IMR-90 (cell line): ENCODE data around the gene ACTG2. TPM values are rescaled to one million over a fixed set of nuclear protein-coding genes. Genes with fewer than 3 reads are reported as not detected.

Experiments
- ATAC-seq: fragments of 200-7000 bp; cut with Tn5 transposase; 2 replicates; pipeline ENCODE4 v1.9.1; 2020; ENCODE audit warnings: low read depth, mild to moderate bottlenecking, moderate library complexity
- BruUV-seq: library from RNA; stranded (reverse); fragments of 400-500 nt; replicated peaks from 2 replicates; lab custom pipeline; 2021; lab: Mats Ljungman, UMichigan
- CTCF ChIA-PET: fragments of 300-600 bp; formaldehyde crosslinking; extraction: SDS; loops from one replicate; lab custom pipeline; 2021; ENCODE audit warnings: antibody characterized with exemption; lab: Yijun Ruan, JAX
- POLR2A ChIA-PET: fragments of 300-600 bp; sonication (Branson Sonifier 250); formaldehyde crosslinking; loops from one replicate; lab custom pipeline; 2022; ENCODE audit warnings: antibody characterized with exemption; ENCODE audit not compliant: unreplicated experiment; lab: Charles Lee
- DNase-seq: peaks from one replicate; pipeline ENCODE4 v3.0.0; 2013
- H2AFZ ChIP-seq: replicated peaks from 2 replicates; pipeline ENCODE3; 2013; ENCODE audit warnings: low read length, mild to moderate bottlenecking; ENCODE audit not compliant: poor library complexity
- H2AK5ac ChIP-seq: 2 replicates; pipeline ENCODE4 v1.6.1; 2013; ENCODE audit warnings: low read depth, low read length, inconsistent platforms
- H2AK9ac ChIP-seq: replicated peaks from 2 replicates; pipeline ENCODE3; 2013; ENCODE audit warnings: mild to moderate bottlenecking, low read depth, low read length, moderate library complexity; ENCODE audit not compliant: poor library complexity
- H2BK120ac ChIP-seq: 2 replicates; pipeline ENCODE4 v1.6.1; 2013; ENCODE audit warnings: low read depth, low read length, inconsistent platforms
- H2BK15ac ChIP-seq: 3 replicates; pipeline ENCODE4 v1.6.1; 2013; ENCODE audit warnings: low read depth, low read length, inconsistent platforms
- H2BK20ac ChIP-seq: 2 replicates; pipeline ENCODE4 v1.6.1; 2013; ENCODE audit warnings: low read depth, mild to moderate bottlenecking, inconsistent platforms, low read length, moderate library complexity
- H2BK5ac ChIP-seq: 2 replicates; pipeline ENCODE4 v1.6.1; 2013; ENCODE audit warnings: mild to moderate bottlenecking, low read depth, low read length, inconsistent platforms; ENCODE audit not compliant: poor library complexity, severe bottlenecking
- H3K14ac ChIP-seq: replicated peaks from 2 replicates; pipeline ENCODE4 v1.6.1; 2013; ENCODE audit warnings: low read depth, low read length, inconsistent platforms
- H3K18ac ChIP-seq: 2 replicates; pipeline ENCODE4 v1.6.1; 2013; ENCODE audit warnings: low read depth, low read length, control low read depth
- H3K23ac ChIP-seq: 2 replicates; pipeline ENCODE4 v1.6.1; 2013; ENCODE audit warnings: low read depth, low read length, inconsistent platforms
- H3K27ac ChIP-seq: 2 replicates; pipeline ENCODE4 v1.5.1; 2013; ENCODE audit warnings: mild to moderate bottlenecking, control low read depth, low read length; ENCODE audit not compliant: insufficient read depth
- H3K27me3 ChIP-seq: 2 replicates; pipeline ENCODE4 v1.6.1; 2013; ENCODE audit warnings: low read length; ENCODE audit not compliant: control insufficient read depth, insufficient read depth
- H3K36me3 ChIP-seq: 2 replicates; pipeline ENCODE4 v1.6.1; 2013; ENCODE audit warnings: low read length, mixed read lengths; ENCODE audit not compliant: control insufficient read depth, insufficient read depth
- H3K4ac ChIP-seq: 2 replicates; pipeline ENCODE4 v1.6.1; 2013; ENCODE audit warnings: low read depth, low read length, inconsistent platforms
- H3K4me1 ChIP-seq: 2 replicates; pipeline ENCODE4 v1.6.1; 2013; ENCODE audit warnings: low read length, mixed read lengths; ENCODE audit not compliant: control insufficient read depth, insufficient read depth
- H3K4me2 ChIP-seq: 2 replicates; pipeline ENCODE4 v1.6.1; 2013; ENCODE audit warnings: low read depth, mild to moderate bottlenecking, control low read depth, low read length, moderate library complexity
- H3K4me3 ChIP-seq: 2 replicates; pipeline ENCODE4 v1.5.1; 2013; ENCODE audit warnings: low read depth, mild to moderate bottlenecking, control low read depth, low read length, moderate library complexity; ENCODE audit not compliant: insufficient read depth
- H3K56ac ChIP-seq: 2 replicates; pipeline ENCODE4 v1.6.1; 2013; ENCODE audit warnings: low read length, inconsistent platforms; ENCODE audit not compliant: insufficient read depth; ENCODE audit errors: extremely low read depth
- H3K79me1 ChIP-seq, 2 experiments: 2 replicates each; pipeline ENCODE4 v1.6.1; 2013; ENCODE audit warnings: low read length in 2 of 2, inconsistent platforms in 1 of 2, low read depth in 1 of 2
- H3K9ac ChIP-seq: 2 replicates; pipeline ENCODE4 v1.6.1; 2013; ENCODE audit warnings: low read depth, low read length, control low read depth
- H3K9me1 ChIP-seq: 2 replicates; pipeline ENCODE4 v1.6.1; 2013; ENCODE audit warnings: low read length, inconsistent platforms; ENCODE audit not compliant: insufficient read depth
- H3K9me3 ChIP-seq: 2 replicates; pipeline ENCODE4 v1.6.1; 2013; ENCODE audit warnings: low read length; ENCODE audit not compliant: control insufficient read depth, insufficient read depth
- H4K20me1 ChIP-seq: 2 replicates; pipeline ENCODE4 v1.6.1; 2013; ENCODE audit warnings: low read length, inconsistent platforms; ENCODE audit not compliant: insufficient read depth
- H4K5ac ChIP-seq: 2 replicates; pipeline ENCODE4 v1.6.1; 2013; ENCODE audit warnings: mild to moderate bottlenecking, low read depth, low read length, control low read depth
- H4K8ac ChIP-seq, 2 experiments: 2 replicates each; pipeline ENCODE4 v1.6.1; 2013; ENCODE audit warnings: low read depth in 2 of 2, low read length in 2 of 2, control low read depth in 1 of 2, inconsistent platforms in 1 of 2
- H4K91ac ChIP-seq: 2 replicates; pipeline ENCODE4 v1.6.1; 2013; ENCODE audit warnings: low read depth, low read length, inconsistent platforms; ENCODE audit not compliant: insufficient read depth
- CHD1 ChIP-seq: IDR thresholded peaks from 2 replicates; pipeline ENCODE4 v1.6.1; 2012; ENCODE audit warnings: low read depth, low read length, improper control_type of control experiment
- WGBS, 2 experiments: methylation state at CpG; one replicate each; pipeline versions ENCODE4 v1.1.5 to v1.1.7; 2013; ENCODE audit warnings: missing lambda C conversion rate in 2 of 2; ENCODE audit not compliant: insufficient read length in 1 of 2; ENCODE audit errors: extremely low coverage in 2 of 2; 5-methylcytosine and 5-hydroxymethylcytosine counted together
- dilution Hi-C: fragments of 300-500 bp; cut with HindIII; formaldehyde crosslinking; loops from one replicate; pipeline ENCODE4 v1.14.3; 2018; ENCODE audit warnings: low sequenced_read_pairs; ENCODE audit not compliant: unreplicated experiment
- in situ Hi-C: fragments of 300-500 bp; cut with MboI; formaldehyde crosslinking; loops from 3 replicates; pipeline ENCODE4 v1.14.3; 2019; ENCODE audit warnings: low sequenced_read_pairs, inconsistent platforms, mixed read lengths
- intact Hi-C: fragments of 100-400 bp; cut with micrococcal nuclease; formaldehyde crosslinking; loops from 2 replicates; pipeline ENCODE4 v1.10.0; 2022
- polyA plus RNA-seq, 3 experiments: library from polyadenylated mRNA; depleted of rRNA; stranded (reverse); fragments of >200 nt; gene quantifications; 2 replicates each; pipeline ENCODE4 v1.2.3, GENCODE V29; 2012; ENCODE audit warnings: low replicate concordance in 1 of 3
- total RNA-seq: library from RNA; depleted of rRNA; stranded (reverse); fragments of >200 nt; gene quantifications from 2 replicates; pipeline ENCODE4 v1.2.3, GENCODE V29; 2012

Gene ACTG2
- total and polyA plus RNA-seq, 2 of the 4 experiments (the other 2 are of a cell fraction) = 523 to 899 TPM

- H2BK15ac ChIP-seq = no peak overlapping the region
Observed at GRCh38 chr2:73916666-73917065, 23.9 kb downstream of the ACTG2 start.

More at GRCh38 chr2:73916666-73917065, 23.9 kb downstream of the ACTG2 start:
- Histone ChIP-seq H3K4me2 (no peak overlapping the region), H3K9me1 (no peaks in the 10 kb centered on the region; the same call in 1 of the 2 replicates), H4K8ac (no peak overlapping the region), H3K4ac (no peak overlapping the region), H2AK5ac (no peak overlapping the region), H3K23ac (no peak overlapping the region), H2BK120ac (no peak overlapping the region), H3K27ac (no peak overlapping the region), H3K9me3 (no peaks in the 10 kb centered on the region), H3K36me3 (peaks cover 62% of the 10 kb centered on the region), H2BK20ac (no peak overlapping the region), H2AK9ac (no peak overlapping the region), H4K91ac (no peak overlapping the region), H4K5ac (no peak overlapping the region), H3K79me1 (peaks cover 3 to 12% of the 10 kb centered on the region in 2 experiments; a peak in 3 of 4 replicates), H3K4me3 (no peak overlapping the region), H3K18ac (no peak overlapping the region), H3K27me3 (no peaks in the 10 kb centered on the region), H3K4me1 (no peaks in the 10 kb centered on the region), H3K14ac (no peak overlapping the region), H2AFZ (no peak overlapping the region), H4K20me1 (peaks cover 41% of the 10 kb centered on the region), H3K56ac (no peak overlapping the region), H2BK5ac (no peak overlapping the region), H3K9ac (no peak overlapping the region)
- no CpG with 5 or more reads among the region's 2 CpGs for WGBS, 2 experiments
- BruUV-seq = no TSS peak
- ChIA-PET CTCF (interaction anchor here (0.6 kb wide), 1 partner anchor 90 kb away, joined by 4 read pairs; no protein-coding TSS in a partner anchor), POLR2A (no interaction called here)
- dilution Hi-C loops (no loop called here), in situ Hi-C loops (no loop called here), intact Hi-C loops (no loop called here)
- no peak for DNase-seq
- TF ChIP-seq CHD1 = no peak
- ATAC-seq = no peak
